Measurements from ENCODE around the gene CLIC5. TPM values are rescaled to one million over a fixed set of nuclear protein-coding genes. Genes with fewer than 3 reads are reported as not detected.

Gene CLIC5
- total RNA-seq, 1 donor from 2014 or later, result 10.9 TPM

DNA sequence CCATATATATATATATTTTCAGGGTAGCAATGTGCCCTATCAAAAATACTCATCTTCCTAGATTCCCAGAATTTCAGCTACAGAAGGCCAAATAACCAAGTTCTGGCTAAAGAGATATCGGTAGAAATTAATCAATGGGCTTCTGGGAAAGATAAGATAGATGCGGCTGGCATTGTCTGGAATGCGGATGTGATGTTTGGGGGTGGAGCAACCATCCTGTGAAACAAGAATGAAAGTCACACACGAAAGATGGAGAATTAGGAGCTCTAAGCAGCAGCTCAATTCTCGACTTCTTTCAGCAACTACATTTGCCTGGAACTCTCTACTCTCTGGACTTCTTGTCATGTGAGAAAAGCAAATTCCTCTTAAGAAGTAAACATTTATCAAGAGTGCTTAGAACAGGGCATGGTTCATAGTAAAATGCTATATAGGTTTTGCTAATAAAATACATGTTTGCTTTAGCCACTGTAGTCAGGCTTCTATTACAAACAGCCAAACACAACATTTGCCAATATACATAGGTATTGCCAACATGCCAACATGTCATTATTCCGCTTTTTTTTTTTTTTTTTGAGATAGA, 90.8 kb downstream of the CLIC5 start:
- Mint-ChIP-seq H3K4me3 (ENCODE audit: unreplicated experiment) (no peak overlapping the region), H3K27ac (ENCODE audit: unreplicated experiment) (no peak overlapping the region), H3K9me3 (ENCODE audit: unreplicated experiment) (no peaks in the 10 kb centered on the region), H3K4me1 (ENCODE audit: unreplicated experiment) (peaks cover 24% of the 10 kb centered on the region), H3K27me3 (ENCODE audit: unreplicated experiment) (peaks cover 3% of the 10 kb centered on the region), H3K36me3 (ENCODE audit: low read depth, unreplicated experiment) (no peaks in the 10 kb centered on the region)
- DNase-seq (ENCODE audit: low spot score), result no peak
- TF ChIP-seq, protein P1, sequence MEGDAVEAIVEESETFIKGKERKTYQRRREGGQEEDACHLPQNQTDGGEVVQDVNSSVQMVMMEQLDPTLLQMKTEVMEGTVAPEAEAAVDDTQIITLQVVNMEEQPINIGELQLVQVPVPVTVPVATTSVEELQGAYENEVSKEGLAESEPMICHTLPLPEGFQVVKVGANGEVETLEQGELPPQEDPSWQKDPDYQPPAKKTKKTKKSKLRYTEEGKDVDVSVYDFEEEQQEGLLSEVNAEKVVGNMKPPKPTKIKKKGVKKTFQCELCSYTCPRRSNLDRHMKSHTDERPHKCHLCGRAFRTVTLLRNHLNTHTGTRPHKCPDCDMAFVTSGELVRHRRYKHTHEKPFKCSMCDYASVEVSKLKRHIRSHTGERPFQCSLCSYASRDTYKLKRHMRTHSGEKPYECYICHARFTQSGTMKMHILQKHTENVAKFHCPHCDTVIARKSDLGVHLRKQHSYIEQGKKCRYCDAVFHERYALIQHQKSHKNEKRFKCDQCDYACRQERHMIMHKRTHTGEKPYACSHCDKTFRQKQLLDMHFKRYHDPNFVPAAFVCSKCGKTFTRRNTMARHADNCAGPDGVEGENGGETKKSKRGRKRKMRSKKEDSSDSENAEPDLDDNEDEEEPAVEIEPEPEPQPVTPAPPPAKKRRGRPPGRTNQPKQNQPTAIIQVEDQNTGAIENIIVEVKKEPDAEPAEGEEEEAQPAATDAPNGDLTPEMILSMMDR (IDR thresholded peaks at IDR 0.05; ENCODE audit: unreplicated experiment), result no peak

DNA sequence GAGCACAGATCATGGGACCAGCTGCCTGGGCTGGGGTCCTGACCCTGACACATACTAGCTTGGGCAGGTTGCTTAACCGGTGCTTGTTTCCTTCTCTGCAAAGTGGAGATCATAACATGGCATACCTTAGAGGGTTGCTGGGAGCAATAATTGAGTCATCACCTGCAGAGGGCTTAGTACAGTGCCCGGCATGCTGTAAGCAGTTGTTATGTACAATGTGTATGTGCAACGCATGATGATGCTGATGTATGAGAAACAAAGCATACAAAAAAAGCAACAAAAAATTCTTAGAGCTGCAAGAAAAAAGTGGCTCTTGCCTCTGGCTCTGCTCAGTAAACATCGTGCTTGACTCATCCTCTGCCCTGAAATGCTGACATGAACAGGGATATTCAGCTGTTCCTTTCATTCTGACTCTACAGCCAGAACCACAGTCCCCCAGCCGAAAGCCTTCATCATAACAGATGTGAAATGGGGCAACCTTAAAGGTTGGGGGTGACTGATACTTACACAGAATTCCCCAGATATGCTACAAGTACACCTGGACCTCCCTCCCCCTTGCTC, 91.7 kb downstream of the CLIC5 start:
- H3K27ac Mint-ChIP-seq (ENCODE audit: unreplicated experiment), result no peak overlapping the region
- peaks cover 3% of the 10 kb centered on the region for H3K27me3 Mint-ChIP-seq (ENCODE audit: unreplicated experiment)
- H3K36me3 Mint-ChIP-seq (ENCODE audit: low read depth, unreplicated experiment), result no peaks in the 10 kb centered on the region
- H3K4me1 Mint-ChIP-seq (ENCODE audit: unreplicated experiment), result peaks cover 24% of the 10 kb centered on the region
- H3K9me3 Mint-ChIP-seq (ENCODE audit: unreplicated experiment), result no peaks in the 10 kb centered on the region
- no peak for DNase-seq (ENCODE audit: low spot score)
- TF ChIP-seq, protein P1 (IDR thresholded peaks at IDR 0.05; ENCODE audit: unreplicated experiment), result no peak
- H3K4me3 Mint-ChIP-seq (ENCODE audit: unreplicated experiment), result no peak overlapping the region

DNA sequence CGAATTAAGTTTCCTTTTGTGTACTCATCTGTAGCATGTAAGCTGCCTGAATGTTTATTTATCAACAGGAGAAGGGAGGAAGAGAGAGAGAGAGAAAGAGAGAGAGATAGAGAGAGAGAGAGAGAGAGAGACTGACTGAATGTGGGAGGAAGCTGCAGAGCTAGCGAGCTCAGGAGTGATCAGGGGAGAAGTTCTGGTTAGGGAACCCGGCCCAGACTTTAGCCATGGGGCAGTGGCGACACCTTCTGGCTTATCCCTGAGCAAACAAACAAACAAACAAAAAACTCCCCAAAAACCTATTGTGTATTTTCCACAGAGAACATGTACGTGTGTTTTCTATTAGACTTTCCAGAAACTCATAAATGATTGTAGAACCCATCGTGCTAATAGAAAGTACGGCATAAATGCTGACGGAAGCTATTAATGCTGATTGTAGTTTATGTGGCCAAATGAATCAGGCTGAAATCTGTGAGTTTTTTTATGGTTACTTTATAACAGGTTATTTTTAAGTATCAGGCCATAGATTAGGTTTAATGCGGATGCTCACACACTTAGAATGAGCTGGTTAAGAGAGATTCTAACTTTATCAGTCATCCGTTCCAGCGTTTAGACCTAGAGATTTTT, 92.8 kb downstream of the CLIC5 start:
- TF ChIP-seq, protein P1 (IDR thresholded peaks at IDR 0.05; ENCODE audit: unreplicated experiment), result peak; percentile 56
- Mint-ChIP-seq H3K27me3 (ENCODE audit: unreplicated experiment) (peaks cover 3% of the 10 kb centered on the region), H3K4me1 (ENCODE audit: unreplicated experiment) (peaks cover 18% of the 10 kb centered on the region), H3K4me3 (ENCODE audit: unreplicated experiment) (no peak overlapping the region), H3K9me3 (ENCODE audit: unreplicated experiment) (no peaks in the 10 kb centered on the region), H3K36me3 (ENCODE audit: low read depth, unreplicated experiment) (no peaks in the 10 kb centered on the region), H3K27ac (ENCODE audit: unreplicated experiment) (no peak overlapping the region)
- peak; percentile 75 for DNase-seq (ENCODE audit: low spot score)

DNA sequence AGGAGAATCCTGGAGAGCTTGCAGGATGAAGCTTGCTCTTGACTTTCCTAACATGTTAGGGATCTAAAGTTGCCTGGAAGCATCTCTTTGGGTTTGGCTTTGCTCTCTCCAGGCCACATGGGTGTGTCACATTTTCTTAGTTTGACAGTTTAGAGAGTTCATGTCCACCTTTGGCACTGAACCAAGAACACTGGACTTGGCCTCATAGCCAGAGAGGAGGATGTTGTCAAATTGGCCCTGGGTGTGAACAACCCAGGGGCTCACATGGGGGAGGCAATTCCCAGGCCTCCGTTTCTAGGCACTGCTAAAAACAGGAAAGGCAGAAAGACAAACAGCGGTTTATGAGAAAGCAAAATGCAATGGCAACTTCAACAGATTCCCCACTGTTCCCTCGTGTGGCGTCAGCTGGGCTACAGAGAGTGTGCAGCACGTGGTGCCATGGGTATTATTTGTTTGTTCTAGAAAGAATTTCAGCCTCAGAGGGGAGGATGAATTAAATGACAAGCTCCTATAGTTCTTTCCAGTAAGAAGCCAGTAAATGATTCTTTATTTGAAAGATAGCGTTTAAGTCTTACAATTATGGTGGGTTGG, 93.9 kb downstream of the CLIC5 start:
- Mint-ChIP-seq H3K4me3 (ENCODE audit: unreplicated experiment) (no peak overlapping the region), H3K36me3 (ENCODE audit: low read depth, unreplicated experiment) (no peaks in the 10 kb centered on the region), H3K27me3 (ENCODE audit: unreplicated experiment) (peaks cover 3% of the 10 kb centered on the region), H3K4me1 (ENCODE audit: unreplicated experiment) (peaks cover 8% of the 10 kb centered on the region), H3K27ac (ENCODE audit: unreplicated experiment) (no peak overlapping the region), H3K9me3 (ENCODE audit: unreplicated experiment) (no peaks in the 10 kb centered on the region)
- DNase-seq (ENCODE audit: low spot score), result no peak
- TF ChIP-seq, protein P1 (IDR thresholded peaks at IDR 0.05; ENCODE audit: unreplicated experiment), result no peak

All from endothelial cell (in vitro differentiated cells).